Germinal center (tissue), 1 donor: Measurements from ENCODE around the gene ZBTB40.

Experiments used
- DNase-seq: peaks from one replicate; pipeline ENCODE4 v3.0.0; 2012; ENCODE audit warnings: mixed read lengths, low spot score

Gene ZBTB40

DNA sequence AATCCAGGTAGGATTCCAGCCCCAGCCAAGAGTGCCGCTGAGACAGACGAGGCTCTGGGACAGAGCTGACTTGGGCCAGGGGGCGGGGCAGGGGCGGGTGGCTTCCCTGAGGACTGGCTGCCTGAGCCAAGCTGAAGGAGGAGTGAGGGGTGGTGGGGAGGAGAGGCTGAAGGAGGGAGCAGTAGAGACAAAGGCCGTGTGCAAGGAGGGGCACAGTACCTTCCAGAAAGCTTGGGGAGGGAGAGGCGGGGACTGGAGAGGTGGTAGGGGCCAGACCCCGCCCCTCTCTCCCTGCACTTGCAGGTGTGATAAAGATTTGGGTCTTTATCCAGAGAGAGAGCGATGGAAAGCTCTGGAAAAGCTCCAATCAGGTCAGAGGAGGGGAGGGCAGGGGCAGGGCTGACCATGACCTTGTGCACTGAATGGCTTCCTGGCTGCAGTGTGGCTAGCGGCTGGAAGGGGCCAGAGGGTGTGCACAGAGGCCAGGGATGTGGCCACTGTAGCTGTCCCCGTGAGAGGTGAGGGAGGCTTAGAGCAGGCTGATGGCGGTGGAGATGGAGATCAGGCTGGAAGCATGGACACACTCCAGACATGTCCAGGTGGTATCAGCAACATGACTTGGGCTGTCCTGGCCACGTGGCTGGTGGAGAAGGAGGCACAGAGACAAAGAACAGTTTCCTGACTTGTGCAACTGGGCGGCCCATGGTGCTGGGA, 104.9 kb downstream of the ZBTB40 start:
- DNase-seq, result no peak

DNA sequence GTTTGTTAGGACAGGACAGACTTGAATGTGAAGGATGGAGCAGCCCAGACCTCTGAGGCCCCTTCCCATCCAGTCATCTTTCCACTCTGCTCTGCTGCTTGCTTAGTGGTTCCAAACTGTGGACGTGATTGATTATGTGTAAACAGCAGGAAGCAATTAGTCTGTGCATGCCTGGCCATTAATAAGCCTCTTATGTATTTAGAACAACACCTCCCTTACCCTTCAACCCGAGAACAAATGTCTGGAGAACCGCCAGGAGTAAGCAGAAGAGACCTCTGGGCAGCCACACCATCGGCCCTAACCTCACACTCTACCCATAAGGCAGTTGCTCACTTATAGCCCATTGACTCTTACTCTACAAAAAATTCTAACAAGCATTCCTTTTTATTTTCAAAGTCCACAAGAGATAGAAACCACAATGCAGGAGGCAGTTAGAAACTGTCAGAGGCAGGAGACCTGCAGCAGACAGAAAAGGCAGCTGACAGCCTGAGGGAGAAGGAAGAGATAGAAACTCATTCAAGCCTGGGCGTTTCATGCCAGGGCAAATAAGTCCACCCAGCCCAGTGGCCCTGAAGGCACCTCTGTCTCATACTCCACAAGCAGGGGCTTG, 105.8 kb downstream of the ZBTB40 start:
- no peak for DNase-seq

DNA sequence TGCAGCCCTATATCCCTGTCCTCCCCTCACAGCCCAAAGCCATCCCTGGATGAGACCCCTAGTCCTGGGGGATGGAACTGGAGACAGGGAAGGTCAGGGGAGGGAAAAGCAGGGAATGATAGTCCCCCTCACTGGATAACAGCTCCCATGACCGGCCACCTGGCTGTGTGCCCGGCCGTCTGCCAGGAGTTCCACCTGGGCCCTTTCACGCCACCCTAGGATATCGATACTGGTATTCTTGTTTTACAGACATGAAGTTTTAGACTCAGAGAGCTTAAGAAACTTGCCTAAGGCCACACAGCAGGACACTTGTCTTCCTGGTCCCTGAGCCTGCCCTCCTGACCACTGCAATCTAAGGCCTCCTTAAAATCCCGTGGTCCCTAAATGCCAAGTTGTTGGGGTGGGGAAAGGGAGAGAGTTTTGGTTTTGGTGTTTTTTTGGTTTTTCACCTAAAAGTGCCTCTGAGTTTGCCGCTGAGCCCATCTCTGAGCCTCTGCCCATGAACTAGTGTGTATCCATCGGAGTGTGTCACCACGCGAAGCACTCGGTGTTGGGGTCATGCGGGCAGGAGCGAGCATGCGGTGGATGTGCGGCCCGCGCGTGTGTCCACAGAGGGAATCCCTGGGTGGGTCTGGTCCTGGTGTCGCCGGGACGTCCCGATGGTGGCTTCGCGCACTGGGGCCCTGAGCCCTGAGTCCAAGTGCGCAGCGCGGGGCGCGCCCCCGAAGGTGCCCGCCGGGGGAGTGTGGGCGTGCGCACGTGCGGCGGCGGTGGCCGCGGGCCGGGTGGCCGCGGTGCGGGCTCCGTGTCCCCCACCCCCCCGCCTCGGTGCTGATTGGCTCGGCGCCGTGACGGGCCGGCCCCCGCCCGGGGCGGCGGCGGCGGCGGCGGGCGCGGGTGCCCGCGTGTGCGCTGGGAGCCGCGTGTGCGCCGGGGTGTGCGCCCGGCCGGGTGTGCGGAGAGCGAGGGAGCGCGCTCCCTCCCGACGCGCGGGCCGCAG, 111.2 kb downstream of the ZBTB40 start, which contains the start of gene EPHA8:
TSS of gene EPHA8 (plus strand) at position 906 of the 1,000 bp plus-strand sequence. CDS start 147 bp downstream, outside the sequence.
- DNase-seq, result no peak

DNA sequence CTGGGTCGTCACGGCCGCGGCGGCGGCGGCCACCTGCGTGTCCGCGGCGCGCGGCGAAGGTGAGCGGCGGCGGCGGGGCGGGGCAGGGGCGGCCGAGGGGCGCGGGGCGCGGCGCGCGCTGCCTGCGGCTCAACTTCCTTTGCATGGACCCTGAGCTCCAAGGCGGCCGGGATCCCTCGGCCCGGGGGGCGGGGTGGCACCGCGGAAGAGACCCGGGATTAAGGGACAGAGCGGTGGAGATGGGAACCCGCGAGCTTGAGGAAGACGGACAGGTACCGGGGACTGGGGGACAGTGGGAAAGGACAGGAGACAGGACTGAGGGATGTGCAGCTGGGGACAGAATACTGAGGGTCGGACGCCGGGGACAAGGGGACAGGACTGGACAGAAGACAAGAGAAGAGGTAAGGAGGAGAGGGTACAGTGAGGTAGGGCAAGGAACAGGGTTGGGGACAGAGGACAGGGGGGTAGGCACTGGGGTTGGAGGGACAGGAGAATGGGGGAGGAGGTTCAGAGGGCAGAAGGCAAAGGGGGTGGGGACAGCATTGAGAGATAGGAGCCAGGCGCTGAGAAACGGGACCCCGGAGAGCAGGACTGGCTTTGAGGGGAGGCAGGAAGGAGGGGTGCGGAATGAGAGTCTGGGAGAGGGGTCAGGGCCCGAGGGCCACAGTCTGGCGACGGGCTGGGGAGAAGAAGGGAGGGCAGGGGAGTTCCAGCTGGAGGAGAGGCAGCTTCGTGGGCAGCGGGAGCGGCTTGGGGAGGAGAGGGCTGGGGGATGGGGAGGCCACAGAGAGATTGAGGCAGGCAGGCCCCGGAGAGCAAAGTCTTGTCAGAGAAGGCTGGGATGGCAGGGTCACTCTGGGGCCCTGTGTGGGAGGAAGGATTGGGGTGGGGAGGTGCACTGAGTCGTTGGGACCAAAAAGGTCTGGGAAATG, 112.3 kb downstream of the ZBTB40 start:
- no peak for DNase-seq

DNA sequence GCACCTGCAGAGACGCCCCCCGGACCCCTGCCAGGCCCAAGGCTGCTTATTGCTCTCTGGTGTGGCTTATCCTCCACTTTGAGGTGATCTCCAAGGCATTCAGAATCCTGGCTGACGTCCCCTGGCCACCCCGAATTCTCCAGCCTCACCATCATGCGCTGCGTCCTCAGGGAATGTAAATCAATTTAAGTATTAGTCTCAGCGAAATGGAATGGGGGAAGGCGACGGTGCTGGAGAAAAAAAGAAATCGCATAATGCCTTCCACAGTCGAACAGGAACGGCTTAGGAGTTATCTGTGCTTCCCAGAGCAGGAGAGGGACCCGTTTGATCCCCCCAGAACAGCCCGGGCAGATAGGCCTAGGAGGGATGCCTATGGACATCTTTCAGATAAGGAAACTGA, 114.5 kb downstream of the ZBTB40 start:
- DNase-seq, result no peak

DNA sequence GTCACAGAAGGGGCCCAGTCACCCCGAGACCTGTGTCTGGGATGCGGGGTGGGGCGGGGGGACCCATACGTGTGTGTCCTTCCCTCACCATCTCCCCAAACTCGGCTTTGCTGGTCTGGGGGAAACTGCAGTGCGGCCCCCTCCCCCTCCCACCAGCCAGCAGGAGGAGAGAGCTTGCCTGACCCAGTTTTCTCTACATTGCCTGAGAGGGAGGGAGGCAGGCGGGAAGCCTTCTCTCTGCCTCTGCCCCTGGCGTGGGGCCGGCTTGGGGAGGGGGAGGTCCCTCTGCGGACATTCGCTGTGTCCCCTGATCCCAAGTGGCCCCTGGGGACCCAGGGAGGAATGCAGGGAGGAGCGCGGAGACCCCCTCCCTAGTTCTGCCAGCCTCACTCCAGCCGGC, 115.5 kb downstream of the ZBTB40 start:
- no peak for DNase-seq

DNA sequence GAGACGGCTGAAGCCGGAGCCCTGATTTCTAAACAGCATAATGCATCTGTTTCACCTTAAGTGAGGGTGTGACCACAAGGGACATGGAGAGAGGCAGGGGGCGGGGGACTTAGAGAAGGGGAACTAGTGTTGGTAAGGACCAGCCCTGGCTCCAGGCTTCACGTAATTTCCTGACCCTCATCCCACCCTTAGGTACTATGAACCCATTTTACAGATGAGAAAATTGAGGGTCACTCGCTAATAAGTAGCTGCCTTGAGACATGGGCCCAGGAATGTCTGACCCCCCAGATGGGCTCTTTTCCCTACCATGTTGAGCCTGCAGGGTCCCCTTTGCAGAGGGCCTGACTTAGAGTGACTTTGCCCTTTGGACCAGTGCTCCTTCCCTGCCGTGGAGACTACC, 116.3 kb downstream of the ZBTB40 start:
- no peak for DNase-seq

DNA sequence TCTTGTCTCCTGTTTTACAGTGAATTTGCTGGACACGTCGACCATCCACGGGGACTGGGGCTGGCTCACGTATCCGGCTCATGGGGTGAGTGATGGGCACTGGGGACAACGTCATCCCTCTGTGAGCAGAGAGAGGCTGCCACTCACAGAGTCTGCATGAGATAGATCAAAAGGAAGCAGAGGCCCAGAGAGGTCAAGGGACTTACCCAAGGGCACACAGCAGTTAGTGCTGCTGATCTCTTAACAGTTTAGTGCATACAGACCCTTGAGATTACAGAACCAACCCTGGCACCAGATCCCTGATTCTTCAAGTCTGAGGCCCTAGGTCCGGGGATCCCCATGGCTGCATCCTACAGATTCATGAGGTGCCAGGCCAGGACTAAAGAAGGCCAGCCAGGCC, 117.6 kb downstream of the ZBTB40 start:
- no peak for DNase-seq

DNA sequence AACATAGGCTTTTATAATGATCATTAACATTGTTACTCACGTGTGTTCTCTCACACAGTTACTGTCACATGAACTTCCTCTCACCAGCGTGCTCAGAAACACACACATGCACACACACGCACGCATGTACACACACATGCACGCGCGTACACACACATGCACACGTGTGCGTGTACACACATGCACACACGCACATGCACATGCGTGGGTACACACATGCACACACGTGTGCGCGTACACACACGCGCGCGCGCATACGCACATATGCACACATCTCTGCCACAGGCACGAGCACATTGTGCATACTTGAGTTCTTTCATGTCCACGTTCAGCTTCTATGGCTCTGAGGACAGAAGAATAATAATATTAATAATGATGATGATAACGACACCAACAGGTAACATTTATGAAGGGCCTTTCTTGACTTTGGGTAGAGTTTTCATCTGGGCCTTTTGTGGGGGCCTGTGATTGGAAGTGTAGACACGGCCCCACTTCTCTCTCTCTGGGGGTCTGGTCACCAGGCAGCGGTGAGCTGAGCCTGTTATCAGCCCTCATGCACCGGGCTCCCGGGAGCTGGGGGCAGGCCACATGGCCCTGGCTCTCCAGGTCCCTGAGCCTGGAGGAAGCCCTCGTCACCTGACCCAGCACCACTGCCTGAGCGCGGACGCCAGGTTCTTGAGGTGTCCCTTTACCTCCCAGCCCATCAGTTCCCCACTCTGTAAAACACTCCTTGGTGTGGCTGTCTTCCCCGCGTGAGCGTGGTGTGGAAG, 118.7 kb downstream of the ZBTB40 start:
- DNase-seq, result no peak

DNA sequence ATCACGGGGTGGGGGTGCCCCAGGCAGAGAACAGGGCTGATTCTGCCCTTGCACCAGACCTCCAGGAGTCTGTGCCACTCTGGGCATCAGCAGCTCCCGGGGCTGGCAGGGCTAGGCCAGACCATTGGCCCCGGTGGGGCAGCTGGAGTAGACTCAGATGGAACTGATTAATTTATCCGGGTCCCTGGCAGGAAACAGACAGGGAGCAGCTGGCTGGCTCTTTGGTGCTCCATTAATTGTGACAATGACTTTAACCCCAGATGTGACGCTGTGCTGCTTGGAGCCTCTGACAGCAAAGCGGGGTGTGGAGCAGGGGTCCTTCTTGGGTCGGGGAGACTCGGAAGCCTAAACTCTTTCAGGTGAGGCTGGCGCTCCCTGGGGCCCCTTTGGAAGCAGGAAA, 121.2 kb downstream of the ZBTB40 start:
- no peak for DNase-seq

DNA sequence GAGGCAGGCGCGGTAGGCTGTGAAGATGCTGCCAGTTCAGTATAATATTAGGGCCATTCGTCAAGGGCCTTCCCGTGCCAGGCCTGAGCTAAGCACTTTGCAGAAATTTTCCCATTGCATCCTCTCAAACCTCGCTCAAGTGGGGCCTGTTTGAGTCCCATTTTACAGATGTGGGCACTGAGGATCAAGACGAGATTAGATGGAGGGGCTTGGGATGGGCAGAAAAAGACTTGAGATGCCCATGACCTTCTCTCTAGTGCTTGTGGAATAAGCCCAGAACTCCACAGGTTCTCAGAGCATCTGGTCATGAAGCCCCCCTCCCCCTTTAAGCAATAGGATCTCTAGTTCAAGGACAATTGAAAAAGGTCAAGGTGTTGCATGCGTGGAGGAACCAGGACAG, 121.6 kb downstream of the ZBTB40 start:
- no peak for DNase-seq

DNA sequence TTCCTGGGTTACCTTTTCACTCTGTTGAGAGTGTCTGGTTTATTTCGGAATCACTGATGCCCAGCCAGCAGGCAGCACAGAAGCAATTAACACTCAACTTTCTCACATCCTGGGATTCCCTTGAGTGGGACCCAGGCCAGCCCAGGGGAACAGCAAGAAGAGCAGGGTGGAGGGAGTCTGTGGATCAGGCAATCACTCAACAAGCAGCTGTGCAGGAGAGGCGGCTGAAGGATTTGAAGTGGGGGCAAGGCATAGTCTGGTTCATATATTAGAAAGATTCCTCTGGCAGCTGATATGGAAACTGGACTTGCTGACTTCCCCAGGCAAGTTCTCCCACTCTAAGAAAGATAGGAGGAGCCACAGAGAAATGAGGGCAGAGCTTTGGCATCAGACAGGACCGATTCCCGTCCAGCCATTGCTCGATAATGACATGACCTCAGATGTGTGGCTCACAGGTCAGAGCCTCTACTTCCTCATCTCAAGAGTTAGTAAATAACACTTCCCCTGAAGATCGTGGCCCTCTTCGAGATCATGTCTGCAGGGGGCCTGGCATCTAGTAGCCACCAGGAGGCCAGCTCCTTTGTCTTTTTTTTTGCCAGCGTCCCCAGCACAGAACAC, 124.0 kb downstream of the ZBTB40 start:
- DNase-seq, result no peak

DNA sequence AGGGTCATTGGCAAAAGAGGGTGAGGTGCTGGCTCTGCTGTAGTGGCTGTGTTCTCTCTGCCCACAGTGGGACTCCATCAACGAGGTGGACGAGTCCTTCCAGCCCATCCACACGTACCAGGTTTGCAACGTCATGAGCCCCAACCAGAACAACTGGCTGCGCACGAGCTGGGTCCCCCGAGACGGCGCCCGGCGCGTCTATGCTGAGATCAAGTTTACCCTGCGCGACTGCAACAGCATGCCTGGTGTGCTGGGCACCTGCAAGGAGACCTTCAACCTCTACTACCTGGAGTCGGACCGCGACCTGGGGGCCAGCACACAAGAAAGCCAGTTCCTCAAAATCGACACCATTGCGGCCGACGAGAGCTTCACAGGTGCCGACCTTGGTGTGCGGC, 124.5 kb downstream of the ZBTB40 start:
- no peak for DNase-seq

DNA sequence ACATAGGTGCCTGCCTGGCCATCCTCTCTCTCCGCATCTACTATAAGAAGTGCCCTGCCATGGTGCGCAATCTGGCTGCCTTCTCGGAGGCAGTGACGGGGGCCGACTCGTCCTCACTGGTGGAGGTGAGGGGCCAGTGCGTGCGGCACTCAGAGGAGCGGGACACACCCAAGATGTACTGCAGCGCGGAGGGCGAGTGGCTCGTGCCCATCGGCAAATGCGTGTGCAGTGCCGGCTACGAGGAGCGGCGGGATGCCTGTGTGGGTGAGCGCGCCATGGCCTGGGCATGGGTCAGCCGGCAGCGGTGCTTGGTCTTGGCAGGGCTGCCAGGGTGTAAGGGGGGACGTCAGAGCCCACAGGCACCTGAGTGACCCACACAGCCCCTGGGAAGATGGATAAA, 125.0 kb downstream of the ZBTB40 start:
- DNase-seq, result no peak

DNA sequence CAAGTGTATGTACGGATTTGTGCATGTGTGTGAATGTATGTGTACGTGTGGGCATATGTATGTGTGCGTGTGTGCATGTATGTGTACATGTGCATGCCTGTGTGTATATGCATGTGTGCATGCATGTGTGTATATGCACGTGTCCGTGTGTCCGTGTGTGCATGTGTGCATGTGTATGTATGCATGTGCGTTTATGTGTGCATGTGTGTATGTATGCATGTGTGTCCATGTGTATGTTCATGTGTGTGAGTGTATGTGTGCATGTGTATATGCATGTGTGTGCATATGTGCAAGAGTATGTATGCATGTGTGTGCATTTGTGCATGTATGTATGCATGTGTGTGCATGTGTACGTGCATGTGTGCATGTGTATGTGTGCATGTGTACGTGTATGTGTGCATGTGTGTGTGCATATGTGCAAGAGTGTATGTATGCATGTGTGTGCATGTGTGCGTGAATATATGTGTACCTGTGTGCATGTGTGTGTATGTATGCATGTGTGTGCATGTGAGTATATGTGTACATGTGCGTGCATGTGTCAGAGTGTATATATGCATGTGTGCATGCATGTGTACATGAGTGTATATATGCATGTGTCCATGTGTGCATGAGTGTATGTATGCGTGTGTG, 127.2 kb downstream of the ZBTB40 start:
- DNase-seq, result no peak

DNA sequence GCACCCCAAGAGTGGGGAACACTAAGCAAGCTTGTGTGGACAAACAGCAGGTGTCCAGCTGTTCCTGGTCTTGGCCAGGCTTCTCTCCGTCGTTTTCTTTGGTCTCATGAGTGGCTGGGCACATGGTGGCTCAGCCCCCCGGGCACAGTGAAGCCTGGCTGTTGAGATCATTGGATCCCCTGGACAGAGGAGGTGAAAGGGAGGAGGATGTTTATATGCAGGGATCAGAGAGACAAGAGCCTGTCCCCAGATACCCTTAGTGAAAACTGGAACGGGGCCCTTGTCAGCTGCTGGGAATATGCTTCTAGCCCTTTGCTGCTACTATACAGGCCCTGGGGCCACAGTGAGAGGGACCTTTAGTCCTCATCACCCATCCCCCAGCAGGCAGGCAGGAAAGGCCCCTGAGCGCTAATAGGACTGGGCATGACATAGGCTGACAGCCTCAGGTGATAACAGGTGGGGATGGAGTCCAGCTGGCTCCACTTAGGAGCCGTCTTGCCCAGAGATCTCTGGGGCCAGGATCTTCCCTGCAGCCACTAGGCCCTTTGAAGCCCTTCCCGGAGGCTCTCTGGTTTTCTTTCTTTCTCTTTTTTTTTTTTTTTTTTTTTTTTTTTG, 128.0 kb downstream of the ZBTB40 start:
- no peak for DNase-seq
